HEK293 (cell line): Measurements from ENCODE around the gene NGLY1.

Experiments
- EGR2 ChIP-seq: fragments of 450-650 bp; formaldehyde crosslinking; IDR thresholded peaks from 2 replicates; pipeline ENCODE4 v1.5.1; 2016; ENCODE audit warnings: low read depth, missing biosample characterization, missing genetic modification characterization
- GFI1B ChIP-seq: fragments of 450-650 bp; formaldehyde crosslinking; IDR thresholded peaks from 2 replicates; pipeline ENCODE4 v1.5.1; 2016; ENCODE audit warnings: missing biosample characterization, missing genetic modification characterization
- GLI2 ChIP-seq: fragments of 450-650 bp; formaldehyde crosslinking; IDR thresholded peaks from 2 replicates; pipeline ENCODE4; 2017; ENCODE audit warnings: missing biosample characterization, missing genetic modification characterization, low read depth, borderline replicate concordance
- GLIS1 ChIP-seq: fragments of 450-650 bp; formaldehyde crosslinking; IDR thresholded peaks from 2 replicates; pipeline ENCODE4 v1.5.1; 2016; ENCODE audit warnings: missing biosample characterization, missing genetic modification characterization
- GLIS2 ChIP-seq: fragments of 450-650 bp; formaldehyde crosslinking; IDR thresholded peaks from 2 replicates; pipeline ENCODE4 v1.5.1; 2016; ENCODE audit warnings: missing biosample characterization, missing genetic modification characterization
- HOXD13 ChIP-seq: sonication (generic); formaldehyde crosslinking; IDR thresholded peaks from 2 replicates; pipeline ENCODE4 v1.8.0; 2022; ENCODE audit warnings: missing genetic modification reagents, borderline replicate concordance
- KLF1 ChIP-seq: fragments of 450-650 bp; formaldehyde crosslinking; IDR thresholded peaks from 2 replicates; pipeline ENCODE4 v1.5.1; 2016; ENCODE audit warnings: missing biosample characterization, missing genetic modification characterization
- SP3 ChIP-seq: fragments of 450-650 bp; formaldehyde crosslinking; IDR thresholded peaks from 2 replicates; pipeline ENCODE4 v1.5.1; 2016; ENCODE audit warnings: missing biosample characterization, missing genetic modification characterization
- TCF7L2 ChIP-seq: IDR thresholded peaks from 2 replicates; pipeline ENCODE4 v1.6.1; 2011; ENCODE audit warnings: low read depth, mild to moderate bottlenecking, inconsistent platforms, low read length, moderate library complexity, borderline replicate concordance
- YY1 ChIP-seq: fragments of 450-650 bp; formaldehyde crosslinking; IDR thresholded peaks from 2 replicates; pipeline ENCODE4 v1.5.1; 2018; ENCODE audit warnings: missing biosample characterization, missing genetic modification characterization
- ZBTB21 ChIP-seq: fragments of 450-650 bp; formaldehyde crosslinking; IDR thresholded peaks from 2 replicates; pipeline ENCODE4 v1.5.1; 2017; ENCODE audit warnings: missing biosample characterization, missing genetic modification characterization
- ZBTB48 ChIP-seq: fragments of 450-650 bp; formaldehyde crosslinking; IDR thresholded peaks from 2 replicates; pipeline ENCODE4 v1.5.1; 2016; ENCODE audit warnings: missing biosample characterization, missing genetic modification characterization
- ZFP3 ChIP-seq: fragments of 450-650 bp; formaldehyde crosslinking; IDR thresholded peaks from 2 replicates; pipeline ENCODE4 v1.5.1; 2016; ENCODE audit warnings: low read depth, missing biosample characterization, missing genetic modification characterization
- ZFP37 ChIP-seq: fragments of 450-650 bp; formaldehyde crosslinking; IDR thresholded peaks from 2 replicates; pipeline ENCODE4 v1.5.1; 2016; ENCODE audit warnings: missing biosample characterization, missing genetic modification characterization
- ZNF140 ChIP-seq: fragments of 450-650 bp; formaldehyde crosslinking; IDR thresholded peaks from 2 replicates; pipeline ENCODE4 v1.5.1; 2016; ENCODE audit warnings: missing biosample characterization, missing genetic modification characterization
- ZNF146 ChIP-seq: fragments of 450-650 bp; formaldehyde crosslinking; IDR thresholded peaks from 2 replicates; pipeline ENCODE4 v1.5.1; 2016; ENCODE audit warnings: missing biosample characterization, missing genetic modification characterization
- ZNF19 ChIP-seq: fragments of 450-650 bp; formaldehyde crosslinking; IDR thresholded peaks from 2 replicates; pipeline ENCODE4; 2016; ENCODE audit warnings: missing biosample characterization, missing genetic modification characterization, low read depth
- ZNF24 ChIP-seq: fragments of 450-650 bp; formaldehyde crosslinking; IDR thresholded peaks from 2 replicates; pipeline ENCODE4 v1.5.1; 2016; ENCODE audit warnings: missing biosample characterization, missing genetic modification characterization
- ZNF266 ChIP-seq: fragments of 450-650 bp; formaldehyde crosslinking; IDR thresholded peaks from 2 replicates; pipeline ENCODE4 v1.5.1; 2016; ENCODE audit warnings: missing biosample characterization, missing genetic modification characterization, low read depth
- ZNF335 ChIP-seq: fragments of 450-650 bp; formaldehyde crosslinking; conservative IDR thresholded peaks from 2 replicates; pipeline ENCODE4 v1.5.1; 2016; ENCODE audit warnings: missing biosample characterization, missing genetic modification characterization
- ZNF433 ChIP-seq: fragments of 450-650 bp; formaldehyde crosslinking; IDR thresholded peaks from 2 replicates; pipeline ENCODE4 v1.5.1; 2016; ENCODE audit warnings: missing biosample characterization, missing genetic modification characterization, low read depth
- ZNF473 ChIP-seq: fragments of 450-650 bp; formaldehyde crosslinking; IDR thresholded peaks from 2 replicates; pipeline ENCODE4 v1.5.1; 2017; ENCODE audit warnings: missing biosample characterization, missing genetic modification characterization
- ZNF514 ChIP-seq: fragments of 450-650 bp; formaldehyde crosslinking; IDR thresholded peaks from 2 replicates; pipeline ENCODE4 v1.5.1; 2016; ENCODE audit warnings: missing biosample characterization, missing genetic modification characterization
- ZNF530 ChIP-seq: fragments of 450-650 bp; formaldehyde crosslinking; IDR thresholded peaks from 2 replicates; pipeline ENCODE4 v1.5.1; 2016; ENCODE audit warnings: low read depth, missing biosample characterization, missing genetic modification characterization
- ZNF560 ChIP-seq: fragments of 450-650 bp; formaldehyde crosslinking; IDR thresholded peaks from 2 replicates; pipeline ENCODE4 v1.5.1; 2017; ENCODE audit warnings: missing biosample characterization, missing genetic modification characterization, borderline replicate concordance
- ZNF596 ChIP-seq: fragments of 450-650 bp; IDR thresholded peaks from 2 replicates; pipeline ENCODE4 v1.5.0; 2018; ENCODE audit warnings: missing biosample characterization, mild to moderate bottlenecking, missing genetic modification characterization, moderate library complexity
- ZNF621 ChIP-seq: fragments of 450-650 bp; formaldehyde crosslinking; IDR thresholded peaks from 2 replicates; pipeline ENCODE4 v1.5.1; 2017; ENCODE audit warnings: missing biosample characterization, missing genetic modification characterization
- ZNF660 ChIP-seq: fragments of 450-650 bp; IDR thresholded peaks from 2 replicates; pipeline ENCODE4 v1.5.1; 2018; ENCODE audit warnings: missing biosample characterization, mild to moderate bottlenecking, missing genetic modification characterization
- ZNF670 ChIP-seq: fragments of 450-650 bp; formaldehyde crosslinking; IDR thresholded peaks from 2 replicates; pipeline ENCODE4 v1.5.1; 2016; ENCODE audit warnings: missing biosample characterization, missing genetic modification characterization, low read depth
- ZNF76 ChIP-seq: fragments of 450-650 bp; formaldehyde crosslinking; IDR thresholded peaks from 2 replicates; pipeline ENCODE4; 2016; ENCODE audit warnings: low read depth, missing biosample characterization, missing genetic modification characterization, borderline replicate concordance
- ZNF791 ChIP-seq: fragments of 450-650 bp; formaldehyde crosslinking; IDR thresholded peaks from 2 replicates; pipeline ENCODE4 v1.5.1; 2016; ENCODE audit warnings: missing biosample characterization, missing genetic modification characterization
- ZNF830 ChIP-seq: fragments of 450-650 bp; IDR thresholded peaks from 2 replicates; pipeline ENCODE4 v1.5.0; 2018; ENCODE audit warnings: missing biosample characterization, missing genetic modification characterization, low read depth, mild to moderate bottlenecking, moderate library complexity
- TF ChIP-seq, protein P1 (sequence below): fragments of 450-650 bp; formaldehyde crosslinking; IDR thresholded peaks from 2 replicates; pipeline ENCODE4 v1.5.1; 2016; ENCODE audit warnings: missing biosample characterization, missing genetic modification characterization
- TF ChIP-seq, protein P2 (sequence below): fragments of 450-650 bp; formaldehyde crosslinking; IDR thresholded peaks from 2 replicates; pipeline ENCODE4 v1.5.1; 2016; ENCODE audit warnings: missing biosample characterization, missing genetic modification characterization
- TF ChIP-seq, protein P3 (sequence below): fragments of 450-650 bp; formaldehyde crosslinking; IDR thresholded peaks from 2 replicates; pipeline ENCODE4 v1.5.1; 2017; ENCODE audit warnings: missing biosample characterization, missing genetic modification characterization

The NGLY1 gene

DNA sequence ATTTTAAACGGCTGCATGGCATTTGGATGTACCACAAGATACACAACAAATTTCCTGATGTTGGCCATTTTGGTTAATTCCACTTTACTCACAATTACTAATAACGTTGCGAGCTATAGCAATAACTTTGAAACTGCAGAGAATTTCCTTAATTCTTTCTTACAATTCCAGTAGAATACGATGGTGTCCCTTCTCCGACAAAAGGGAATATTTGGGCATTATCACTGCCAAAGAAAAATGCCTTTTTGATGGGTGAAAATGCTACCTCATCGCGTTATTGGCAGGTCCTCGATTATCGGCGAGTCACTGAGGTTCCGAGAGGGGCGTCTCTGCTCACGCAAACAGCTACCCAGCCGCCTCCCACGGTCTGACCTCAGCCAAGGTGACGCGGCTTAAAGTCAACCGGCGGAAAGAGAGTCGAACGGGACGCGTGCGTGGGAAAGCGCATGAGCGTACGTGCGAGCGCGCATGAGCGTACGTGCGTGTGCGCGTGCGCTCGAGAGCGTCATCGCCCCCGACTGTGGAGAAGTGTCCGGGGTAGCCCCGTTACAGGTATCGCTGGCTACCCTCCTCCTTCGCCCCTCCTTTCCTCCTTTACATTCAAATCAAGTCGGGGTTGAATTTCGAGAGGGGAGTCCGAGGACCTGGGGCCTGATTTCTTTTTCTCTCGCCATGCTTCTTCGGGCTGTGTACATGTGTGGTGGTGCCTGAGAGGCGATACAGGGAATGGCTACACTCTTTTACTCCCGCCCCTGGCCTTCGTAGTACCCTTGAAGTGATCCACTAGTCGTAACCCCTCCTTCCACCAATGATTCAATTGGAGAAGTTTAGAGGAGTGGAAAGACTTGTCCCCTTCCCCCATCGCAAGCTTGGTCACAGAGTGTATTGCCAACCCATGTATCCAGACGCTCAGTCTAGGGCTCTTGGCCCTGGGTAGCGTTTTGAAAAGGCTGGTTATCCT is 6.6 kb upstream of the NGLY1 start, which contains the start of gene OXSM (continued):
- TF ChIP-seq GLI2 (tag by site-specific recombination) (no peak), ZNF473 (tag by site-specific recombination) (no peak), ZFP3 (tag by site-specific recombination) (no peak), ZBTB21 (peak; percentile 55; the same call in 1 of the 2 replicates), GLIS1 (tag by site-specific recombination) (peak; percentile 84), ZFP37 (tag by site-specific recombination) (0 out of 2 replicates have a peak, but pooled peaks have one; percentile 41), ZNF335 (tag by site-specific recombination) (peak; percentile 83), ZNF560 (tag by site-specific recombination) (no peak), ZNF830 (no peak), ZBTB48 (tag by site-specific recombination) (peak; percentile 78), ZNF19 (tag by site-specific recombination) (no peak), ZNF791 (tag by site-specific recombination) (no peak), KLF1 (tag by site-specific recombination) (no peak), ZNF146 (tag by site-specific recombination) (no peak), GLIS2 (tag by site-specific recombination) (peak; percentile 43; the same call in 1 of the 2 replicates), ZNF596 (tag by site-specific recombination) (no peak), ZNF660 (tag by site-specific recombination) (no peak), TCF7L2 (no peak), ZNF24 (tag by site-specific recombination) (no peak), YY1 (tag by site-specific recombination) (no peak), ZNF670 (tag by site-specific recombination) (no peak), GFI1B (tag by site-specific recombination) (no peak), SP3 (tag by site-specific recombination) (peak; percentile 27; the same call in 1 of the 2 replicates), ZNF514 (tag by site-specific recombination) (no peak), ZNF140 (tag by site-specific recombination) (no peak), ZNF266 (no peak), ZNF433 (no peak), EGR2 (tag by site-specific recombination) (peak; percentile 69), ZNF621 (tag by site-specific recombination) (no peak), HOXD13 (no peak), ZNF76 (tag by site-specific recombination) (no peak), ZNF530 (tag by site-specific recombination) (no peak)
- TF ChIP-seq, protein P1, sequence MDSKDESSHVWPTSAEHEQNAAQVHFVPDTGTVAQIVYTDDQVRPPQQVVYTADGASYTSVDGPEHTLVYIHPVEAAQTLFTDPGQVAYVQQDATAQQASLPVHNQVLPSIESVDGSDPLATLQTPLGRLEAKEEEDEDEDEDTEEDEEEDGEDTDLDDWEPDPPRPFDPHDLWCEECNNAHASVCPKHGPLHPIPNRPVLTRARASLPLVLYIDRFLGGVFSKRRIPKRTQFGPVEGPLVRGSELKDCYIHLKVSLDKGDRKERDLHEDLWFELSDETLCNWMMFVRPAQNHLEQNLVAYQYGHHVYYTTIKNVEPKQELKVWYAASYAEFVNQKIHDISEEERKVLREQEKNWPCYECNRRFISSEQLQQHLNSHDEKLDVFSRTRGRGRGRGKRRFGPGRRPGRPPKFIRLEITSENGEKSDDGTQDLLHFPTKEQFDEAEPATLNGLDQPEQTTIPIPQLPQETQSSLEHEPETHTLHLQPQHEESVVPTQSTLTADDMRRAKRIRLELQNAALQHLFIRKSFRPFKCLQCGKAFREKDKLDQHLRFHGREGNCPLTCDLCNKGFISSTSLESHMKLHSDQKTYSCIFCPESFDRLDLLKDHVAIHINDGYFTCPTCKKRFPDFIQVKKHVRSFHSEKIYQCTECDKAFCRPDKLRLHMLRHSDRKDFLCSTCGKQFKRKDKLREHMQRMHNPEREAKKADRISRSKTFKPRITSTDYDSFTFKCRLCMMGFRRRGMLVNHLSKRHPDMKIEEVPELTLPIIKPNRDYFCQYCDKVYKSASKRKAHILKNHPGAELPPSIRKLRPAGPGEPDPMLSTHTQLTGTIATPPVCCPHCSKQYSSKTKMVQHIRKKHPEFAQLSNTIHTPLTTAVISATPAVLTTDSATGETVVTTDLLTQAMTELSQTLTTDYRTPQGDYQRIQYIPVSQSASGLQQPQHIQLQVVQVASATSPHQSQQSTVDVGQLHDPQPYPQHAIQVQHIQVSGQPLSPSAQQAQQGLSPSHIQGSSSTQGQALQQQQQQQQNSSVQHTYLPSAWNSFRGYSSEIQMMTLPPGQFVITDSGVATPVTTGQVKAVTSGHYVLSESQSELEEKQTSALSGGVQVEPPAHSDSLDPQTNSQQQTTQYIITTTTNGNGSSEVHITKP (tag by site-specific recombination), result peak; percentile 88
- TF ChIP-seq, protein P2, sequence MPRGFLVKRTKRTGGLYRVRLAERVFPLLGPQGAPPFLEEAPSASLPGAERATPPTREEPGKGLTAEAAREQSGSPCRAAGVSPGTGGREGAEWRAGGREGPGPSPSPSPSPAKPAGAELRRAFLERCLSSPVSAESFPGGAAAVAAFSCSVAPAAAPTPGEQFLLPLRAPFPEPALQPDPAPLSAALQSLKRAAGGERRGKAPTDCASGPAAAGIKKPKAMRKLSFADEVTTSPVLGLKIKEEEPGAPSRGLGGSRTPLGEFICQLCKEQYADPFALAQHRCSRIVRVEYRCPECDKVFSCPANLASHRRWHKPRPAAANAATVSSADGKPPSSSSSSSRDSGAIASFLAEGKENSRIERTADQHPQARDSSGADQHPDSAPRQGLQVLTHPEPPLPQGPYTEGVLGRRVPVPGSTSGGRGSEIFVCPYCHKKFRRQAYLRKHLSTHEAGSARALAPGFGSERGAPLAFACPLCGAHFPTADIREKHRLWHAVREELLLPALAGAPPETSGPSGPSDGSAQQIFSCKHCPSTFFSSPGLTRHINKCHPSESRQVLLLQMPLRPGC (tag by site-specific recombination), result no peak
- TF ChIP-seq, protein P3, sequence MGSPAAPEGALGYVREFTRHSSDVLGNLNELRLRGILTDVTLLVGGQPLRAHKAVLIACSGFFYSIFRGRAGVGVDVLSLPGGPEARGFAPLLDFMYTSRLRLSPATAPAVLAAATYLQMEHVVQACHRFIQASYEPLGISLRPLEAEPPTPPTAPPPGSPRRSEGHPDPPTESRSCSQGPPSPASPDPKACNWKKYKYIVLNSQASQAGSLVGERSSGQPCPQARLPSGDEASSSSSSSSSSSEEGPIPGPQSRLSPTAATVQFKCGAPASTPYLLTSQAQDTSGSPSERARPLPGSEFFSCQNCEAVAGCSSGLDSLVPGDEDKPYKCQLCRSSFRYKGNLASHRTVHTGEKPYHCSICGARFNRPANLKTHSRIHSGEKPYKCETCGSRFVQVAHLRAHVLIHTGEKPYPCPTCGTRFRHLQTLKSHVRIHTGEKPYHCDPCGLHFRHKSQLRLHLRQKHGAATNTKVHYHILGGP (tag by site-specific recombination), result no peak
